Brain microvascular endothelial cell (primary cell): Measurements from ENCODE around the gene KISS1R.

Experiments
- DNase-seq: peaks from one replicate; pipeline ENCODE4 v3.0.0-alpha.2; 2020
- H3K27ac ChIP-seq: fragments of 250-450 bp; sonication (Bioruptor Pico); 2 replicates; pipeline ENCODE4 v1.5.1; 2020; ENCODE audit warnings: mild to moderate bottlenecking, moderate library complexity
- H3K27me3 ChIP-seq: fragments of 250-450 bp; sonication (Bioruptor Pico); replicated peaks from 2 replicates; pipeline ENCODE4 v1.5.1; 2020; ENCODE audit warnings: mild to moderate bottlenecking
- H3K36me3 ChIP-seq: fragments of 250-450 bp; sonication (Bioruptor Pico); replicated peaks from 2 replicates; pipeline ENCODE4 v1.5.1; 2020; ENCODE audit warnings: mild to moderate bottlenecking
- H3K4me3 ChIP-seq: 2 replicates; pipeline ENCODE4 v1.5.1; 2011; ENCODE audit warnings: low read depth, mild to moderate bottlenecking, control low read depth, low read length, moderate library complexity
- CTCF ChIP-seq: IDR thresholded peaks from 2 replicates; pipeline ENCODE4 v1.5.1; 2011; ENCODE audit warnings: low read depth, mild to moderate bottlenecking, moderate library complexity, low read length, control low read depth, inconsistent platforms; ENCODE audit errors: missing control alignments
- in situ Hi-C: cut with HindIII; loops from 2 replicates; pipeline ENCODE4 v1.10.0; 2017; ENCODE audit warnings: low sequenced_read_pairs, low pct_ligation_motif_present

KISS1R gene

GRCh38 chr19:870963-871401 is 46.2 kb upstream of the KISS1R start:
- TF ChIP-seq CTCF = no peak
- Histone ChIP-seq H3K27ac (no peak overlapping the region), H3K4me3 (no peak overlapping the region), H3K27me3 (no peaks in the 10 kb centered on the region), H3K36me3 (peaks cover 49% of the 10 kb centered on the region)
- in situ Hi-C loops = no loop called here
- DNase-seq = no peak

GRCh38 chr19:871446-872265 is 45.5 kb upstream of the KISS1R start:
- peaks cover 53% of the 10 kb centered on the region for H3K36me3 ChIP-seq
- TF ChIP-seq CTCF = no peak
- no peak overlapping the region for H3K4me3 ChIP-seq
- H3K27ac ChIP-seq = no peak overlapping the region
- DNase-seq = no peak
- in situ Hi-C loops = no loop called here
- no peaks in the 10 kb centered on the region for H3K27me3 ChIP-seq

- TF ChIP-seq CTCF = no peak
- no peaks in the 10 kb centered on the region for H3K27me3 ChIP-seq
- in situ Hi-C loops = no loop called here
- no peak overlapping the region for H3K4me3 ChIP-seq
- no peak overlapping the region for H3K27ac ChIP-seq
- DNase-seq = no peak
- H3K36me3 ChIP-seq = peaks cover 60% of the 10 kb centered on the region
These were observed 44.7 kb upstream of the KISS1R start for GRCh38 chr19:872266-872951.

GRCh38 chr19:873084-873483 is 44.0 kb upstream of the KISS1R start:
- Histone ChIP-seq H3K27ac (no peak overlapping the region), H3K27me3 (no peaks in the 10 kb centered on the region), H3K4me3 (no peak overlapping the region), H3K36me3 (peaks cover 54% of the 10 kb centered on the region)
- in situ Hi-C loops = no loop called here
- TF ChIP-seq CTCF = no peak
- no peak for DNase-seq

GRCh38 chr19:873561-874041 is 43.5 kb upstream of the KISS1R start:
- Histone ChIP-seq H3K4me3 (no peak overlapping the region), H3K27ac (no peak overlapping the region), H3K36me3 (peaks cover 49% of the 10 kb centered on the region), H3K27me3 (no peaks in the 10 kb centered on the region)
- in situ Hi-C loops = no loop called here
- no peak for DNase-seq
- TF ChIP-seq CTCF = no peak
